GM18868 (cell line): ENCODE results near the gene IQCH.
A peak's percentile ranks its signal among the peaks of the same experiment; 100 is the strongest.

Experiments
- ATAC-seq: cut with Tn5 transposase; IDR thresholded peaks from one replicate; pipeline ENCODE4 v1.9.1; 2021; ENCODE audit warnings: mild to moderate bottlenecking, moderate library complexity; ENCODE audit not compliant: unreplicated experiment

Gene IQCH

GRCh38 chr15:67481680-67482079 lies 227.1 kb downstream of the IQCH start:
- no peak for ATAC-seq

GRCh38 chr15:67495585-67495984 lies 241.0 kb downstream of the IQCH start:
- no peak for ATAC-seq

- ATAC-seq, result no peak
These were observed 246.7 kb downstream of the IQCH start for GRCh38 chr15:67501177-67501835.

- ATAC-seq, result no peak
These were observed 247.4 kb downstream of the IQCH start for GRCh38 chr15:67501836-67502461.

- ATAC-seq, result no peak
These were observed 249.5 kb downstream of the IQCH start for GRCh38 chr15:67504056-67504455.

DNA sequence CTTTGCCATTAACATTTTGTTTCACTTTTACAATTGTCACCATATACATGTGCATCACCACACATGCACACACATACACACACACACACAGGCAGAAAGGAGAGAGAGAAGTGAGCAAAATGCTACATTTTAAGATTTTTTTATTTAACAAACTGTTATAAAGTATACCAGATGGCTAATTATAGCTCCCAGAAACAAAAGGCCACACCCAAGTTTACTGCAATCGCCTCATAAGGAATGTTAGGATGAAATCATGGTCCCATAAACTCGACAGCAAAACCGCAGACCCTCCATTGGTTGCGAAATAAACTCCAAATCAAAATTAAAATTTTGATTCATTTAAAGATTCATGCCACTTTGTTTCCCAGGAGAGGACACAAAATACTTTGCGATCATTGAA lies 250.2 kb downstream of the IQCH start:
- no peak for ATAC-seq

DNA sequence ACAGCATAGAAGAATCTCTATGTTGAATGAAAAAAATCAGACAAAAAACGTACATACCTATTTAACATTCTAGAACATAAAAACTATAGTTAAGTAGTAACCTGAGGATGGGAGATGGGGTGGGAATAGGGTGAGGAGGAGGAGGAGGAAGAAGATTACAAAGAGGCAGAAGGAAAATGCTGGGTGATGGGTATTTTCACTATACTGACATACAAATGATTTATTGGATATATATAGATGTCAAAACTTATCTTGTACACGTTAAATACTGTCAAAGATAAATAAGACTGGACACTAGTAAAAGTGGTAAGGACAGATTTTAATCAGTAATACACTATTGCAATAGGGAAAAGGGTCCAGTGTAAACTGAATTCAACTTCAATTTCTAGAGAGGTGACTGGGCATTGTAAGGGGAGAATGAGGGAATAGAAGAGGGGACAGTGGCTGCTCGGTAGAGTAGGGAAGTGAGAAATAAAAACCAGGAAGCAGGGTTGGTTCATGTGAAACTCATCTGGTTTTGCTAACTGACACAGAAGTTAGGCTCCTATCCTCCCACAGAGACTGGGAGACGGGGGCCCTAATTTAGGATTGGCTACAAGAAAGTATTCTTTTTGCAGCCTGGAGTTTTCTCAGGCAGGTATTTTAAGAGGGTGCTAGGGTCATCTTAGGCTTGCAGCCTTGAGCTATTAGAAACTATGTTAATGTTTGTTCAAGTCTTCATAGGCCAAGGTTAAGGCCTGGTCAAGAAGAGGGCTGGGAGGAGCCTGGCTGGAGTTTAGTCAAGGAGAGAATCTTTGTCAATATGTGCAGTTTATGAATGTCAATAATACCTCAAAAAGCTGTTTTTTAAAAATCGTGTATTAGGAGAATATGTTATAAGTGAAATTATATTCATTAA lies 251.3 kb downstream of the IQCH start:
- no peak for ATAC-seq

GRCh38 chr15:67506775-67507747 lies 252.5 kb downstream of the IQCH start:
- ATAC-seq, result no peak

DNA sequence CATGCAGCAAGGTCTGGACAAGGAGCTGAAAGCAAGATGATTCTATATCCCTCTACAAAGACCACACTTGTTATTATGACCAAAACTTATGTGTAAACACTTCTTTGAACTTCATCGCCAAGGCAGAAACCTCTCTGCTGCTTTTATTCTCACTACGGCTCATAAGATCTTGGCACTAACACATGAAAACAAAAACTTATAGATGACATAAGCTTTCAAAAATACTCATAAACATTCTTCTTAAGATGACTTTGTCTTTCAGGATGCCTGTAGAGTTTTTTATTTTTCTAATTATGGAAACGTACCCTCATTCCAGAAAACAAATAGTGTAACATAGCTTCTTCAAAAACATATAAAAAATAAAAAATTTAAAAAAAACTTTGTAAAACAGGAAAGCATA lies 253.8 kb downstream of the IQCH start:
- no peak for ATAC-seq

DNA sequence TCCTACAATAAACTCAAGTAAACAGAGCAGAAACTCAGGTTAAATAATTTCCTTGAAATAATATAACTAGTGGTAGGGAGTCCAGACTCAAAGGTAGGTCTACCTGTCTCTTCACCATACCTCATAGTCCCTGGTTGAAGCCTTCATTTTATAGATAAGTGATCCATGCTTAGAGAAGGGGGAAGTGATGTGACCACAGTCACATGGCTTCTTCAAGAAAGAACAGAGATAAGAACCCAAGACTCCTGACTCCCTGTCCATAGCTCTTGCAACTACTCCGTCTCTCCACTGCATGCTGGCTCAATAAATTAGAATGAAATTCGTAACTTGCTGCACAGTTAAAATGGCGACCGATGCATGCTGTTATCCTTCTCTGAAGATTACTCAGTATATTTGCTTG lies 255.3 kb downstream of the IQCH start:
- no peak for ATAC-seq

DNA sequence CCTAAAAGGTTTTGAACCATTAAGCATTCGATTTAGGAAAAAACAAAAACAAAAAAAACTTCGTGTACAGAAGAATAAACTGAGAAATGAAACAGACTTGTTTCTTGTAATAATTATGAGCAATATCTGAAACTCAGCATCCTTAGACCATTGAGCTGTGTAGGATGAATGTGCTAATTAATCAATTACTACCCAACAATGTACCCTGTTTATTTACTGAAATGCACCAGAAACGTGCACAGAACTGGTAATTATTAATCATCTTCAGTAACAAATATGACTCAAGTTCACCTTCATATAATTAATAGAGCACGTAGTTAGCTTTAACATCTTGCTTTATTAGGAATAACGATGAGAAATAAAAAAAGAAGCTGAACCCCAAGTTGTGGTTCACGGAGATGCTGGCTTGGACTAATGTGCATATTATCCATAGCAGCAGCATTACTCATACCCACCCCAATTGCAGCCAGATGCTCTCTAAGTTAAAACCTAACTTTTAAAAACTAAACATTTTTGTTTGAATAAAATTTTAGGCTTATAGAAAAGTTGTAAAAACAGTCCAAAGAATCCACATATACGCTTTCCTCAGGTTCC lies 256.1 kb downstream of the IQCH start:
- ATAC-seq, result no peak

DNA sequence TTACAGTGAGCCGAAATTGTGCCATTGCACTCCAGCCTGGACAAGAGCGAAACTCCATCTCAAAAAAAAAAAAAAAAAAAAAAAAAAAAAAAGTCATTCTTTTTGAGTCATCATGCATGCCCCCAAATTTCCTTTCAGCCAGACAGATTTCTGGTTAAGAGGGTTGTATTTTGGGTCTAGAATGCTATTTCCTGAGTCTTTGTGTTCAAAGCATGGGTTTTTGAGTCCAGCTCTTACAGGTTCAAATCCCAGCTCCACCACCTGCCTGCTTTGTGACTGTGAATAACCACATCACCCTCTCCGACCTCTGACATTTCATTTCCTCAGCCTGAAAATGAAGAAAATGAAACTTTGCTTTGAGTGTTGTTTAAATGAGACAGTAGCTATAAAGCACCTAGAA lies 257.0 kb downstream of the IQCH start:
- no peak for ATAC-seq

DNA sequence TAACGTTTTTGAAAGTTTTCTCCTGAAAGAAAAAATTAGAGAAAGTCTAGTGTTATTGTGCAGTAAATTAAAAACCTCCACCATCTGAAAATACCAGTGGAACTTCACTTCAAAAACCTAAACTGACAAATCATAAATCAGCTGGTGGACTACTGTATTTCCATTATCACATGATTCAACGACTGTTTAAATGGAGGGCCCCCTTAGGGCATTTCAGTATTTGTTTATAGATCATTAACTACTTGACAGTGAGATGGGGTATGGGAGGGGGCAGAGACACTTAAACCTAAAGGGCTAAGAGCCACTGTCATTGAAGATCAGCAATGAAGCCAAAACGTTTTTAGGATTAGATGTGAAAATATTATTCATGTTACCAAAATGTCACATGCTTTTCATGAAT lies 257.6 kb downstream of the IQCH start:
- ATAC-seq, result no peak

- no peak for ATAC-seq
These were observed 258.5 kb downstream of the IQCH start for GRCh38 chr15:67512933-67513714.

DNA sequence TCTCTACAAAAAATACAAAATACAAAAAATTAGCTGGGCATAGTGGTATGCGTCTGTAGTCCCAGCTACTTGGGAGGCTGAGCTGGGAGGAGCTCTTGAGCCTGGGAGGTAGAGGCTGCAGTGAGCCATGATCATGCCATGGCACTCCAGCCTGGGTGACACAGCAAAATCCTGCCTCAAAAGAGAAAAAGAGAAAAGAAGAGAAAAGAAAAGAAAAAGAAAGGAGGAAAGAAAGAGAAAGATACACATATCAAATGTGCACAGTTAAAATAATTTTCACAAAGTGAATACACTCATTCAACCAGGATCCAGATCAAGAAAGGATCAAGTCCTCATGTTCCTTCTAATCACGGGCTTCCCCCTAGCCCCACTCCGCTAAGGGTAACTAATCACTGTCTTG lies 260.5 kb downstream of the IQCH start:
- ATAC-seq, result no peak

GRCh38 chr15:67515557-67515956 lies 261.0 kb downstream of the IQCH start:
- no peak for ATAC-seq

- ATAC-seq, result no peak
These were observed 265.9 kb downstream of the IQCH start for GRCh38 chr15:67520321-67521028.

DNA sequence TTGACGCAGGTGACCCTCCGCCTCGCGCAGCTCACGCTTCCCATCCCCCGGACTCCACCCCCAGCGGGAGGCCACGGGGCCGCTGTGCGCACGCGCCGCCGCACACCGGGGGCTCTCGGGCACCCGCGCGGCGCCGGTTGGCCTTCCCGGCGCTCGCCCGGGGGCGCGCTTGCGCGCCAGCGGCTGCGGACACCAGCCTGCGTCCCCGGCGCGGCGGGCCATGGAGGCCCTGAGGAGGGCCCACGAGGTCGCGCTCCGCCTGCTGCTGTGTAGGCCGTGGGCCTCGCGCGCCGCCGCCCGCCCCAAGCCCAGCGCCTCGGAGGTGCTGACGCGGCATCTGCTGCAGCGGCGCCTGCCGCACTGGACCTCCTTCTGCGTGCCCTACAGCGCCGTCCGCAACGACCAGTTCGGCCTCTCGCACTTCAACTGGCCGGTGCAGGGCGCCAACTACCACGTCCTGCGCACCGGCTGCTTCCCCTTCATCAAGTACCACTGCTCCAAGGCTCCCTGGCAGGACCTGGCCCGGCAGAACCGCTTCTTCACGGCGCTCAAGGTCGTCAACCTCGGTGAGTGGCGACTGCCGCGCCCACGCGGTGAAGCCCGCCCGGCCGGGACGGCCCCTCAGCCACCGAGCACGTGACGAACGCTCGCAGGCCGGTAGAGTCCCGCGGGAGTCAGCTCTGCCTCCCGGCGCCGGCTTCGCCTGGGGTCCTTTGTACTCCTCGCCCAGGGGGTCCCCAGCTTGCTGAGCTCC lies 266.6 kb downstream of the IQCH start, which contains the start of gene C15orf61:
TSS of gene C15orf61 (plus strand) at position 103 of the 754 bp plus-strand sequence. CDS start at position 221, 118 bp downstream.
- peak; percentile 68 for ATAC-seq
